ENCODE results near the gene HNRNPUL1.

HNRNPUL1 gene

GRCh38 chr19:41234512-41235168, 29.5 kb upstream of the HNRNPUL1 start:
- no peak for DNase-seq (ENCODE audit: low read depth in 2 of 2)

DNA sequence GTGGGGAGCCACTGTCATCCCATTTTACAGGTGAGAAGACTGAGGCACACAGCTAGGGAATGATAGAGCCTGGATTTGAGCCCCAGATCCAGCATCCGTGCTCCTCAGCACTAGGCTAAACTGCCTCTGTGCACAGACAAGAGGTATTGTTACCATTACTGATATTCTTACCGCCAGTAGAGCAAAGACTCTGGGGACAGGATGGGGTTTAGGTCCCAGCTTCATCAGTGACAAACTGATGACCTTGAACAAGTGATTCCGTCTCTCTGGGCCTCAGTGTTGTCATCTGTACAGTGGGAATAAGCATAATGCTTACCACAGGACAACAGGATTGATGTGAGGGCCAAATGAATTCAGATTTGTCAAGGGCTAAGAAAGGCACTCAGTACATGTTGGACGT, 28.7 kb upstream of the HNRNPUL1 start:
- no peak for DNase-seq (ENCODE audit: low read depth in 2 of 2)

- no peak for DNase-seq (ENCODE audit: low read depth in 2 of 2)
Measured at GRCh38 chr19:41238244-41238643, 25.9 kb upstream of the HNRNPUL1 start.

- DNase-seq (ENCODE audit: low read depth in 2 of 2) = no peak
Measured at GRCh38 chr19:41239363-41239762, 24.8 kb upstream of the HNRNPUL1 start.

DNA sequence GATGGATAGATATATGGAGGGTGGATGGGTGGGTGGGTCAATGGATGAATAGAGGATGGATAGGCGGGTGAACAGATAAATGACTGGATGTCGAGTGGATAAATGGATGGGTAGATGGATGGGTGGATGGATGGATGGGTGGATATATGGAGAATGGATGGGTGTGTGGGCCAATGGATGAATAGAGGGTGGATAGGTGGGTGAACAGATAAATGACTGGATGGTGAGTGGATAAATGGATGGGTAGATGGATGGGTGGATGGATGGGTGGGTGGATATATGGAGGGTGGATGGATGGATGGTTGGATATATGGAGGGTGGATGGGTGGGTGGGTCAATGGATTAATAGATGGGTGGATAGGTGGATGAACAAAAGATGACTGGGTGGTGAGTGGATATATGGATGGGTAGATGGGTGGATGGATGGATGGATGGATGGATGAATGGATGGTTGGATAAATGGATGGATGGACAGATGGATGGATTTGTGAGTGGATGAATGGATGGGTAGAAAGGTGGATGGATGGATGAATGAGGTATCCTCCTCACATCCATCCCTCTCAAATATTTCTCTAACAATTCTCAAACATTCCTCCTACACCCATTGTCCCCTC, 24.1 kb upstream of the HNRNPUL1 start:
- DNase-seq (ENCODE audit: low read depth in 2 of 2) = no peak

- DNase-seq (ENCODE audit: low read depth in 2 of 2) = no peak
Measured at GRCh38 chr19:41241859-41242258, 22.3 kb upstream of the HNRNPUL1 start.

- no peak for DNase-seq (ENCODE audit: low read depth in 2 of 2)
Measured at GRCh38 chr19:41244117-41244516, 20.1 kb upstream of the HNRNPUL1 start.

DNA sequence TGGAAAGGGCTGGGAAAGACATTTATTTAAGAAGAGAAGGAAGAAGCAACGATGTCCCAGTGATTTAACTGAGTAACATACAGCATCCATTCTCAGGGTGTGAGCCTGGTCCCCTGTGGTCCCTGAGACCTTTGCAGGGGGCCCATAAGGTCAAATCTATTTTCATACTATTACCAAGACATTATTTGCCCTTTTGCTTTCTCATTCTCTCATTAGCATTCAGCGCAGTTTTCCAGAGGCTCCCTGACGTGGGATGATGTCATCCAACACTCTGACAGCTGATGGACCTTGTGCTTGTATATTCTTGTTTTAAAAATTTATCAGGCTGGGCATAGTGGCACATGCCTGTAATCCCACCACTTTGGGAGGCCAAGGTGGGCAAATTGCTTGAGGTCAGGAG, 18.3 kb upstream of the HNRNPUL1 start:
- no peak for DNase-seq (ENCODE audit: low read depth in 2 of 2)

GRCh38 chr19:41248895-41249294, 15.3 kb upstream of the HNRNPUL1 start:
- no peak for DNase-seq (ENCODE audit: low read depth in 2 of 2)

- DNase-seq (ENCODE audit: low read depth in 2 of 2) = no peak
Measured at GRCh38 chr19:41249707-41250423, 14.3 kb upstream of the HNRNPUL1 start.

DNA sequence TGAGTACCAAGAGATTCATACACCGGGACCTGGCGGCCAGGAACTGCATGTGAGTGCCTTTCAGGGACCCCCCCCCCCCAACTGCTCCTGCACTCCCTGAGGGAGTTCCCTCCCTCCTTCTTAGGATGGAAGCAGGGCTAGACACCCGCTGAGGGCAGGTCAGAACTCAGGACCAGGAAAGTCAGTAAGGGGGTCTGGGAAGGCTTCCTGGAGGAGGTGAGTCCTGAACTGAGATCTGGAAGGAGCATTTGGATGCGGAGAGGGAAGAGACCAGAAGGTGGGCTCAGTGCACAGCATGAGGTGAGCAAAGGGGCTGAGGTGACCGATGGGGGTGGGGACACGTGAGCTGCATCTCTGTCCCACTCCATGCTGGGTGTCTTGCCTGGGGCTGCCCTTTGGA, 10.5 kb upstream of the HNRNPUL1 start:
- DNase-seq (ENCODE audit: low read depth in 2 of 2) = no peak

GRCh38 chr19:41255171-41255570, 9.0 kb upstream of the HNRNPUL1 start:
- DNase-seq (ENCODE audit: low read depth in 2 of 2) = no peak

DNA sequence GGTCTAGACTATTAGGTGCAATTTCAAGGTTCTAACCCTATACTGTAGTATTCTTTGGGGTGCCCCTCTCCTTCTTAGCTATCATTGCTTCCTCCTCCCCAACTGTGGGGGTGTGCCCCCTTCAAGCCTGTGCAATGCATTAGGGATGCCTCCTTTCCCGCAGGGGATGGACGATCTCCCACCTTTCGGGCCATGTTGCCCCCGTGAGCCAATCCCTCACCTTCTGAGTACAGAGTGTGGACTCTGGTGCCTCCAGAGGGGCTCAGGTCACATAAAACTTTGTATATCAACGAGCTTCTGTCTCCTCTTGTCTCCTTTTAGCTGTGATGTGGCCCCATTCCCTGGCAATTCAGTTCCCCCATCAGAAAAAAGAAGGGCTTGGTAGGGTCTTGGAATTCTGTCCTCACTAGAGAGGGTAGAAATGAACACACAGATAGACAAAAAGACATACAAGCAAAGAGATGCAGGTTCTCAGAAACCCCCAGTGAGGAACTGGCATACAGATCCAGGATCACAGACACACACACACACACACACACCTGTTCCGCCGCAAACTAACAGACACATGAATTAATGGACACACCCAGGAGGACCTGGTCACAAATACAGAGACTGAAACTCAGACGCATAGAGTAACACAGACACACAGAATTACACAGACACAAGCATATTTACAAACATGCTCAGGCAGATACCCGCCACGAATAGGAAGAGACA, 2.5 kb upstream of the HNRNPUL1 start:
- DNase-seq (ENCODE audit: low read depth in 2 of 2) = no peak

DNA sequence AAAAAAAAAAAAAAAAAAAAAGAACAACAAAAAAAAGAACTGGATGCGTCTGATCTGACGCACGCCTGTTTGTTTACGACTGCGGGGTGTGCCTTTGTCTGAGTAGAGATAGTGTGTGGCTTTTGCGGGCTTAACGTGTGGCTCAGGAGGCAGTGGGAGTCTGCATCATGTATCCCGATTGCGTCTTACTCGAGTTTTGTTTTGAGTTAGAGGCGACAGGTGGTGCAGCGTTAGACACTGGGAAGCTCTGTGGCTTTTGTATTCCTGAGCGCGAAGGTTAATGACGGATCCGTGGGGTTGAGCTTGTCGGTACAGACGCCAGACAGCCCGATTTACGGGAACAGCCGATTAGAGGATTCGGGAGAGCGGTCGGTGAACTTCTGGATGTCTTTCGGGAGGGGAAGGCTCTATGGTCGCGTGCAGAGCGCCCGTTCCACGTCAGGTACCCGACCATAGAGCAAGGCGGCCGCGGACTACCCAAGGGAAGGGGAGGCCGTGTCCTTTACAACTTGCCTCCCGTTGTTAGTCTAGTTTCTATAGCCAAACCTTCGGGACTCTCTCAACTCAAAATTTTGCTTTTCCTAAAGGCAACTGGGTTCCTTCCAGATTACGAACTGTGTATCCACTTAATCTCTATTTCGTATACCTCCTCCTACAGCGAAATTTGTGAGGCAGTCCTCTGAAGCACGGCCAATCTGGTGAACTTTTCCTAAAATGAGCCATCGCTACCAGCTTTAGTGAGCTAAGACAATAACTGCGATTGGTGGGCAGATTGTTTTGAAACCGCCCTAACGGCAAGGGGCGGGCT, 926 bp upstream of the HNRNPUL1 start:
- DNase-seq (ENCODE audit: low read depth in 2 of 2) = peak; percentile 42 to 61

DNA sequence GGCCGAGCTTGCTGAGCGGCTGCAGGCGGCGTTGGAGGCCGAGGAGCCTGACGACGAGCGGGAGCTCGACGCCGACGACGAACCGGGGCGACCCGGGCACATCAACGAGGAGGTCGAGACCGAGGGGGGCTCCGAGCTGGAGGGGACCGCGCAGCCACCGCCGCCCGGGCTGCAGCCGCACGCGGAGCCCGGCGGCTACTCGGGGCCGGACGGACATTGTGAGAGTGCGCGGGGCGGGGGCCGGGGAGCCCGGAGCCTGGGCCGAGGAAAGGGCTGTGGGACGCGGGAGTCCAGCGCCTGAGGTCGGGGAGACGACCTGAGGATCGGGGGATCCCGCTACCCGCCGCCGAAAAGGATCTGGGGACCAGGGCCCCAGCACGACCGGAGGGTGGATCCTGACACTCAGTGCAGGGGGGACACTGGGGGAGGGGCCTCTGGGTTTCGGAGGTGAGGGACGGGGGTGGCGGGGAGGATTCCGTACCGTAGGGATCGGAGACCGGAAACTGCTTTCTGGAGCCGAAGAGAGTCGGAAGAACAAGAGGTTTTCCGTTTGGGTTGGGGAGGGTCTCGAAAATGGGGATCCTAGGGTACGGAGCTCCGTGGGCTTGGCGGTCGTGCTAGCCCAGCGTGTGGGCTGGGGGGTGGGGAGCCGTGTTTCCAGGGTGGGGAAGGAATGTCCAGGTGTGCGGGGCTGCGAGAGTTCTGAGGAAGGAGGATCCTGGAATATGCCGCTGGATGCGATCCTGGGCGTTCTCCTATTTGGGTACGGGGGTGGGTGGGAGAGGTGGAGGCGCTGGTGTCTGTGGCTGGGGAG, 616 bp downstream of the HNRNPUL1 start:
- peak; percentile 4 to 9 for DNase-seq (ENCODE audit: low read depth in 2 of 2)

DNA sequence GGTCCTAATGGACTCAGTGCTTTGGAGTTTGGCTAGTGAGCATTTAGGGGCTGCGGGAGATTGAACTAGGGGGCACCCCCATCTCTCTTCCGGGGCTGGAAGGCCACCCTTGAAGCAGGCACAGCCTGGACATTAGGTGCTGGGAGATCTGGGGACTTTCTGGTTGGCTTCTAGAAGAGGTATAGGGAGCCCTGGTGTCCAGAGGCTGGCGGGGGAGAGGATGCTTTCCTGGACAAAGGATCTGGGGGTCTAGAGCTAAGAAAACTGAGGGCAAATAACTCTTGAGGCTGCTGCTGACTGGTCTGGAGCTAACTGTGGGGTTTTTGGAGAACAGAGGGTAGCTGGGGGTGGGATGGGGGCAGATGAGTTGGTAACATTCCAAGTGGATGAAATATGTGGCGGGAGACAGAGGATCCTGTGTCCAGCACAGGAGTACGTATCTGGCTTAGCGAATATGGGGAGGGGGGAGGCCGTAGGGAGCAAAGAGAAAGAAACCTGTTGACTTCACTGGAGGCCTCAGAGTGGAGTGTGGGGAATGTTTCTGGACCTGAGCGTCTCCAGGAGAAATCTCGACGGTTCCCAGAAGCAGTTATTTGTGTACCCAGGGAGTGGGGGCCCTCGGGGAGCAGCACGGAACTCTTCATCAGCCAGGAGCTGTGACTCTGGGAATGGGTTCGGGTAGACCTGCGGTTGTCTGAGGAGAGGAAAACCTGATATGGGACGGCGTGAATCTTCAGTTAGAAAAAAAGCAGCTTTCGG, 1.4 kb downstream of the HNRNPUL1 start:
- no peak for DNase-seq (ENCODE audit: low read depth in 2 of 2)

DNA sequence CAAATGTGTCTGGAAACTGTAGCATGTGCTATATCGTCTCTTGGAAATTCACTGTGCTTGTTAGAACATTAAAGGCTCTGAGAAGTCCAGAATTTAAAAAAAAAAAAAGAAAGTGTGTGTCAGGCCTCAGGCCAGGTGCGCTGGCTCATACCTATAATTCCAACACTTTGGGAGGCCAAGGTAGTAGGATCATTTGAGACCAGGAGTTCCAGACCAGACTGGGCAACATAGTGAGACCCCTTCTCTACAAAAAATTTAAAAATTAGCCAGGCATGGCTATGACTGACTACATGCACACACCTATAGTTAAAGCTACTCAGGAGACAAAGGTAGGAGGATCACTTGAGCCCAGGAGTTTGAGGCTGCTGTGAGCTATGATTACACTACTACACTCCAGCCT, 4.9 kb downstream of the HNRNPUL1 start:
- DNase-seq (ENCODE audit: low read depth in 2 of 2) = no peak

GRCh38 chr19:41269571-41269970, 5.4 kb downstream of the HNRNPUL1 start:
- DNase-seq (ENCODE audit: low read depth in 2 of 2) = no peak

- DNase-seq (ENCODE audit: low read depth in 2 of 2) = no peak
Measured at GRCh38 chr19:41273076-41273475, 8.9 kb downstream of the HNRNPUL1 start.

DNA sequence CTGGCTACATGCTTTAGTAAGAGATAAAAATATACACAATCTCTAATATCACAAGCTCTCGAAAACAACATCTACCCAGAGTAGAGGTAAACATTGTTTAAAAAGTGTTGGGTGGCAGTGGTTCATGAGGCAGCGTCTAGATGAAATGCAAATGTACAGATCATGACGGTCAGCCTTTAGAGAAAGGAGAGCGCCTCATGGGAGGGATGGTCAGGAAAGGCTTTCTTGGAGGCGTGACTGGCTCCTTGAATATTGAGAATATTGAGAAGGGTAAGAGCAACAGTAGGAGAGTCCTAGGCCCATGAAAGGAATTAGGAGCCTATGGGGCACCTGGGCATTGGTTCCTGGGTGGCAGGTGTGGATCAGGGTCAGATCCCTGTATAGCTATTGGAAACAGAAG, 10.6 kb downstream of the HNRNPUL1 start:
- DNase-seq (ENCODE audit: low read depth in 2 of 2) = no peak
